ENCODE data around the gene FAM53A. TPM values are rescaled to one million over a fixed set of nuclear protein-coding genes. Genes with fewer than 3 reads are reported as not detected.

The FAM53A gene, protein sequence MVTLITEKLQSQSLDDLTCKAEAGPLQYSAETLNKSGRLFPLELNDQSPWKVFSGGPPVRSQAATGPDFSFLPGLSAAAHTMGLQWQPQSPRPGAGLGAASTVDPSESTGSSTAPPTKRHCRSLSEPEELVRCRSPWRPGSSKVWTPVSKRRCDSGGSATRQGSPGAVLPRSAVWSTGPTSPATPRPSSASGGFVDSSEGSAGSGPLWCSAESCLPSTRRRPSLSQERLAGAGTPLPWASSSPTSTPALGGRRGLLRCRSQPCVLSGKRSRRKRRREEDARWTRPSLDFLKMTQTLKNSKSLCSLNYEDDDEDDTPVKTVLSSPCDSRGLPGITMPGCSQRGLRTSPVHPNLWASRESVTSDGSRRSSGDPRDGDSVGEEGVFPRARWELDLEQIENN
- total RNA-seq (2014; rRNA removed; shearing (Covaris generic)) = 0.06 TPM in 1 of 2 replicates, not detected in the other
- polyA plus RNA-seq (2015; cell fraction: cytosol; rRNA removed) = 0.49 and 0.59 TPM in 2 replicates
- 0.16 TPM in 1 of 2 replicates, not detected in the other for polyA plus RNA-seq (2015; cell fraction: nucleus; rRNA removed)

DNA sequence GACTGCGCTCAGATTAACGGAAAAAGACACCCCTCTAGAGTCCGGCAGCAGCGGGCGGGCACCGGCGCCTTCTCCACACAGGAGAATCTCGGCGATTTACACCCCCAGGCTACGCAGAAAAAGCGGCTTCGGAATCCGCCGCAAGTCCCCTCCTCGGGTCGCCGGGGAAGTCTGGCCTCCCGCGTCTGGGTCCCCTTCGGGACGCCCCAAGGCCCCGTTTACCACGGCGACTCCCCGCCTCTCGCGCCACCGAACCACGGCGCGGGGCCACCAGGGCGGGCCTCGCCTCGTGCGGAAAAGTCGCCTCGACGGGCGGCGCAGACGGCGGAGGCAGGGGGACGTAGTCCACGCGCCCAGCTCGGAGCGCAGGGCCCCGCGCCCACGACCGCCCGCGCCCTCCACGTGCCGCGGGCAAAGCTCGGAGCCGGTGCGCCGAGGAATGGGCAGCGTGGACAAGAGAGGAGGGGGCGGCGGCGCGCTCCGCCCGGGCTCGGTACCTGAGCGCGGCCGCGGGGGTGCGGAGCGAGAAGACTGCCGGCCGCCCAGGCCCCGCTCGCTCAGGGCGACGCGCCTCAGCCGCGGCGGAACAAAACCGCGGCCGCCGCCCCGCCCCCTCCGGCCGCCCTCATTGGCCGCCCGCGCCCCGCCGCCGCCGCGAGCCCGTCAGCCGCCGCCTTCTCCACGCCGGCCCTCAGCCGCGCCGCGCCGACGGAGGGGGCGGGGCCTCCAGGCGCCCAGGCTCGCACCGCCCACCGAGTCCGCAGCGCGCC is at the start of gene FAM53A:
Gene FAM53A (minus strand): TSS at position 578 of the 770 bp plus-strand sequence. CDS start 15,572 bp downstream, outside the sequence.
- DNase-seq (ENCODE audit: low read depth) = no peak

DNA sequence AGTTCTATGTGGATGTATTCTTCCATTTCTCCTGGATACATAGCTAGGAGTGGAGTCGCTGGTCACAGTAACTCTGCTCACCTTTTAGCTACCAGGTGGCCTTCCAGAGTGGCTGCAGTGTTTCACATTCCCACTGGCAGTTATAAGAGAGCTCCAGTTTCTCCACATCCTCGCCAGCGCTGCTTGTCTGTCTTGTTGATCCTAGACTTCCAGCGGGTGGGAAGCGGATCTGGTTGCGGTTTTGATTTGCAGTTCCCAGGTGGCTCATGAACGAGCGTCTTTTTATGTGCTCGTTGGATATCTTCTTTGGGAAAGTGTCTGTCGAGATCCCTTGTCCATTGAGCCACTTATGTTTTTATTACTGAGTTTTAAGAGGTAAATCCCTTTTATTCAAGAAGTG is 48.8 kb upstream of the FAM53A start:
- DNase-seq (ENCODE audit: low read depth) = no peak

DNA sequence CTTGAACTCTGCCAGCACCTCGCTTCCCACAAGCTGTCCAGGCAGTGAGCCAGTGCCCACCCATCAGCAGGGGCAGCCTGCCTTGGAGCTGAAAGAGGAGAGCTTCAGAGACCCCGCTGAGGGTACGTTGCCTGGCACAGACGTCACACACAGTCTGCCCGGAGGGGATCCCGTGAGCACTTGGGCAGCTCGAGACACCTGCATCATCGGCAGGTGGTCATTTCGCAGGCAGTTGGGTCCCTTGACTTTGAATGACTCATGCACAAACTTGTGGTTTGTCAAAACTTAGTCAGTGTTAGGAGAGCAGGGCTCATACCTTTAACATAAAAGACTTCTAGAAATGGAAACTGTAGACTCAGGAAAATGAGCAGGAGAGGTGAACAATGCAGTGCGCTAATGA is 47.1 kb upstream of the FAM53A start:
- DNase-seq (ENCODE audit: low read depth) = peak; percentile 75

DNA sequence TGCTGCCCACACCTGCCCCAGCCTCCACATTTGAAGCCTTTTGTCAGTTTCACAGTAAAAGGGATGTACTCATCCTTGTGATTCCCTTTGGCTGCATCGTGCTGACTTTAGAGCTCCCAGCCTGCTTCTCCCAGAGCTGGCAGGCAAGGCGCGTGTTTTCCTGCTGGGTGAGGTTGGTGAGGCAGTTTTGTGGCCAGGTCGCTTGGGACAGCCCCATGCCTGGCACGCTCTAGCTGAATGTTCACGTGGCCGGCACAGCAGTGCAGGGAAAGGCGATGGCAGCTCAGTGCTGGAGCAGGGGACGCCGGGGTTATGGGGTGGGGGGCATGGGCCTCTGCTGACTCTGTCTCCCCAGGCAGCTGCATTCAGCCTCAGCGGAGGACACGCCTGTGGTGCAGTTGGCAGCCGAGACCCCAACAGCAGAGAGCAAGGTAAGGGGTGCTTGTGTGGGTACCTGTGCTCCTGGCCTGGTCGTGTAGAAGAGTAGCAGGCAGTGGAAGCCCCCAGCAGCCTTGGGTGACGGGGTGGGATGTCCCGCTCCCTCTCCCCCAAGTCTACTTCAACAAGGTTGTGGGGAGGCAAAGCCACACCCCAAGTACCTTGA is 46.5 kb upstream of the FAM53A start:
- DNase-seq (ENCODE audit: low read depth) = no peak

DNA sequence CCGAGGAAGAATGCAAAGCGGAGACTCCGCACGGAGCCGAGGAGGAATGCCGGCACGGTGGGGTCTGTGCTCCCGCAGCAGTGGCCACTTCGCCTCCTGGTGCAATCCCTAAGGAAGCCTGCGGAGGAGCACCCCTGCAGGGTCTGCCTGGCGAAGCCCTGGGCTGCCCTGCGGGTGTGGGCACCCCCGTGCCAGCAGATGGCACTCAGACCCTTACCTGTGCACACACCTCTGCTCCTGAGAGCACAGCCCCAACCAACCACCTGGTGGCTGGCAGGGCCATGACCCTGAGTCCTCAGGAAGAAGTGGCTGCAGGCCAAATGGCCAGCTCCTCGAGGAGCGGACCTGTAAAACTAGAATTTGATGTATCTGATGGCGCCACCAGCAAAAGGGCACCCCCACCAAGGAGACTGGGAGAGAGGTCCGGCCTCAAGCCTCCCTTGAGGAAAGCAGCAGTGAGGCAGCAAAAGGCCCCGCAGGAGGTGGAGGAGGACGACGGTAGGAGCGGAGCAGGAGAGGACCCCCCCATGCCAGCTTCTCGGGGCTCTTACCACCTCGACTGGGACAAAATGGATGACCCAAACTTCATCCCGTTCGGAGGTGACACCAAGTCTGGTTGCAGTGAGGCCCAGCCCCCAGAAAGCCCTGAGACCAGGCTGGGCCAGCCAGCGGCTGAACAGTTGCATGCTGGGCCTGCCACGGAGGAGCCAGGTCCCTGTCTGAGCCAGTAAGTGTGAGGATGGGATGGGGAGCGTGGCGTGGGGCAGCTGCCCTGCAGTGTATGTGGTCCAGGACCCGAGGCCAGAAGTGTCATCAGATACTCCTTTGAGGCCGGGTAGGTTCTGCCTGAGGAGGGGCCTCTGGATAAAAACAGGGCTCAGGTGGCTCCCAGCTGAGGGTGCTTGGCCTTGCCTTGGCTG is 44.2 kb upstream of the FAM53A start:
- no peak for DNase-seq (ENCODE audit: low read depth)

DNA sequence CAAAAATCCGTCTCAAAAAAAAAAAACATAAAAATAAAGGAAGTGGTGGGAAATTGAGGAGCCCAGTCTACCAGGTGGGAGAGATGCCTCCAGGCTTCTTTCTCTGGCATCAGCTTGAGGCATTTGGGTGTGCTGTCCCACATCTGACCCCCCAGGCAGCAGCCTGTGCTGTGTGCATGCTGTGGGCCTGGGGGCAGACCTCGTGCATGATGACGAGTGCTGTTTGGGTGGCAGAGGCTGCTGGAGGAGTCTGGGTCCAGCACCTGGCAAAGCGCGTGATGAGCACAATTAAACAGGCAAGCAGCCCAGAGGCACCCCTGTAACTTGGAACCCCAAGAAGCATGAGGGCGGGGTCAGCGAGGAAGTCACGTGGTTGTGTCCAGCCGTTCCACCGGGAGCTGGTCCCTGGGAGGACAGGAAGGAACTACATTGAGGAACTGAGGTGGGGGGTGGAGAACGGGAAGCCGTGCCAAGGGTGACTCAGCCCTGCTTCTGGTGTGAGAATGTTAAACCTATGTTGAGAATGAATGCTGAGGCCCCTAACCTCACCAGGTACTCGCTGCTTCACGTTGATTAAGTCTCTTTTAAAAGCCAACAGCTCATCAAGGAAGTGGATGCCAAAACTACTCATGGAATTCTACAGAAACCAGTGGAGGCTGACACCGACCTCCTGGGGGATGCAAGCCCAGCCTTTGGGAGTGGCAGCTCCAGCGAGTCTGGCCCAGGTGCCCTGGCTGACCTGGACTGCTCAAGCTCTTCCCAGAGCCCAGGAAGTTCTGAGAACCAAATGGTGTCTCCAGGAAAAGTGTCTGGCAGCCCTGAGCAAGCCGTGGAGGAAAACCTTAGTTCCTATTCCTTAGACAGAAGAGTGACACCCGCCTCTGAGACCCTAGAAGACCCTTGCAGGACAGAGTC is 43.3 kb upstream of the FAM53A start:
- peak; percentile 98 for DNase-seq (ENCODE audit: low read depth)

DNA sequence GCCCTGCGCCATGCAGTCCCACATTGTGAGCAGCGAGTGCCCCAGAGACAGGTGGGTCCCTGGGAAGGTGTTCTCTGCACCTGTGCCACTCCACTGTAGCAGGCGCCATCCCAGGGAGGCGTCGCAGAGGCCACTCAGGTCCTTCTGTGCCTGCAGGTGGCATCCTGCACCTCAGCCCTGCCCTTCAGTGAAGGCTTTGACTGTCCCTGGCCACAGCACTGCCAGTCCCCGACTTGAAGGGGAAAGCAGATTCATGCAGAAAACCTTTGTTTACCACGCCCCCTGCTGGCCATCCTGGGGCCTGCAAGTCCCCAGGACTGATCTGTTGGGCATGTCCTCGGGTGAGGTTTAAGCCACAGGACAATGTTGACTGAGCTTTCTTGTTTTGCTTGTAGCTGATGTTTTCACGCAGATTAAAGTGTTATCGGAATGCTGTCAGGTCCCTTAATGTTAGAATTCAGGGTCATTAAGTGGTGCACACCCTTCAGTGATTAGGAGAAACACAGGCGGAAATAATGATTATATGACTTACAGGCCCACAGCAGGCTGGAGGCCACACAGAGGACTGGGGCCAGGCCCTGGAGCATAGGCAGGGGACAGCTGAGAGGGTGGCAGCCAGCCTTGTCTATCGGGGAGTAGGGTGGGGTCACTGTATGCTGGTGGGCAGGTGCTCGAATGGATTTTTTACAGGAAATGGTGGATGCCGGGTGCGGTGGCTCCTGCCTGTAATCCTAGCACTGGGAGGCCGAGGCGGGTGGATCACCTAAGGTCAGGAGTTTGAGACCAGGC is 42.2 kb upstream of the FAM53A start:
- DNase-seq (ENCODE audit: low read depth) = peak; percentile 82

DNA sequence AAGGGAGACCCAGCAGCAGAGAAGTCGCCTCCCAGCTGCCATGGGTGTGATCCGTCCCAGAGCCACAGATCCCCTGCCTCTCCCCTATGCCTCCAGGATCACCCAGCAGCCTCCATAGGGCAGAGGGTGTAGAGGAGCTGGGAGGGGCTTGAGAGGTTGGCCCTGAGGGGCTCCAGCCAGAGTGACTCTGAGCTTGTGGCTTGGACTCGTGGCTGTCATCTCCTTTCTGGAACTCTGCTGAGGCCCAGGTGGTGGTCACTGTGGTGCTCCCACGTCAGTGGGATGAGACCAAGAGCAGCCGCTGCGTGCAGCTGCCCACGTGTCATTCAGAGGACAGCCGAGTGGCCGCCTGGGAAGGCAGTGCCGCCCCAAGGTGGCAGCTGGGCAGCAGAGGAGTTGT is 41.4 kb upstream of the FAM53A start:
- no peak for DNase-seq (ENCODE audit: low read depth)

DNA sequence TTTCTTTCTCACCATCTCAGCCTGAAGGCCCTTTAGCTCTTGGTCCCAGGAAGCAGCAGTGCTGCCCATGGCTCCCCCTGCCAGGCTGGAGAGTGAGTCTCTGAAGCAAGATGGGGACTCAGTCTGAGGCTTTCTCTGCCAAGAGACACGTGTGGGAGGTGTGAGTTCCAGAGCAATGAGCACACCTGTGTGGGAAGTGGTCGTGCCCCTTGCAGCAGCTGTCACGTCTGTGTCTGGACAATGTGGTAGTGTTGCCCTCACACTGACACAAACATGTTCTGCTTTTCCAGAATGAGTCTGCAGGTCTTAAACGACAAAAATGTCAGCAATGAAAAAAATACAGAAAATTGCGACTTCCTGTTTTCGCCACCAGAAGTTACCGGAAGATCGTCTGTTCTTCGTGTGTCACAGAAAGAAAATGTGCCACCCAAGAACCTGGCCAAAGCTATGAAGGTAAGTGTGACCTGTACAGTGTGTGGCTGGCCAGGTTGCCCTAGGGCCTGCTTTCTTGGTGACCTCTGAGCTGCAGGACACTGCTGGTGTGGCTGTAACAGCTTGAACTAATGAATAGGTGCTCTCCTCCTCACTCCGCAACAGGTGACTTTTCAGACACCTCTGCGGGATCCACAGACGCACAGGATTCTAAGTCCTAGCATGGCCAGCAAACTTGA is 39.2 kb upstream of the FAM53A start:
- DNase-seq (ENCODE audit: low read depth) = no peak

DNA sequence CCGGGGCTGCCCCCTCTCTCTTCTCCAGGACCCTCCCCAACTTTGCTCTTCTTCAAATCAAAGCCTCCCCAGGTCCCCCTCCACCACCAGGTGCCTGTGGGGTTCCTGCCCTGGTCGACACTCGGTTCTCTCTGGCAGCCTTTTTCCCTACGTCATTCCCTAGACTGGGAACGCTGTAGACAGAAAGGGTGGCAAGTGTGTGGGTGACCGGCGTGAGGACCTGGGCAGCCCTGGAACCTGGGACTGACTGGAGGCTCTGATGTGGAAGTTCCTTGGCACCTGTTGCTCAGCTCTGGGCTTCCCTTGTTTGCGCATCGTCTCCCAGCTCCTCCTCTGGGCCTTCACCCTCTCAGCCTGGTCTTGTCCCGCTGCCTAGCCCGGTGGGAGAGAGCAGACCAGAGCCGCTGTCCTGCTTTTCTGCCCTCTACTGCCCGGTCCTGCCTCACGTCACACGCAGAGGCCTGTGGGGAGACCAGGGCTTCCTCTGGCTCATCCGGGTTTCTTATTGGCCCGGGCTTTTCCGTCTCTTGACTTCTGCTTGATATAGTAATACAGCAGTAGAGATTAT is 38.5 kb upstream of the FAM53A start:
- DNase-seq (ENCODE audit: low read depth) = no peak

DNA sequence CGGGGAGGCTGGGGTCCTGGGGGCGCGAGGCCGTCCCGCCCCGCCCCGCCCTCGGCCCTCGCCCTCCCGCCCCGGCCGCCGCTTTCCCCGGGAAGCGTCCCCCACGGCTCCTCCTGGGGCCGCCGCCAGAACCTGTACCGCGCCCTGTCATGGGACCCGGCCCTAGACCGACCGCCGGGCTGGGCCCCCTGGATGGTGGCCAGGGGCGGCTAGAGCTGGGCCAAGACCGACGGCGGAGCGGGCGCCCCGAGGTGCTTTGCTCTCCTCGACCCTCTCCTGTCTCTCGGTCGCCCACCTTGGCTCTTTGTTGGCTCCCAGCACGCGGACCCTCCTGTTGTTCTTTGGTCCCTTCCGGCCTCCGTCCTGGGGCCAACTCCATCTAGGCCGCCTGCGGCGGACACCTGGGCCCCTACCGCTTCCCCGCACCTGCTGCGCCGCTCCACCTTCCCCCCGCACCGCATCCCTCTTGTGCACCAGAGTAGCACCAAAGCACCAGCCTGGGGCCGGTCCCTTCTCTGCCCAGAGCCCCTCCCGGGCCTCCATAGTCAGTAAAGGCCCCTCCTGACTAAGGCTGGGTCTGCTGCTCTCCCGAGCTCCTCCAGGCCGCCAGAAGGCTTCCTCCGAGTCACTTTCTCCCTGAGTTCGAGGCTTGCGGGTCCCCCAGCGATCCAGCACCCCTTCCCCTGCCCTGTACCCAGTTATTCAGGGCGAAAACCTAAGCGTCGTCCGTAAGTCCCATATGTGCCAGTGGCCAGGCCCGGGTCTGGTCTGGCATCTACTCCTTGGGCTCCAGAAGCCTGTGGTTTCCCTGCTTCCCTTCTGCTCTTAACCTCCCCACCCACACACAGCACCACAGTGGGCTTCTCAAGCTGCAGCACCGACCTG is 37.8 kb upstream of the FAM53A start:
- no peak for DNase-seq (ENCODE audit: low read depth)

DNA sequence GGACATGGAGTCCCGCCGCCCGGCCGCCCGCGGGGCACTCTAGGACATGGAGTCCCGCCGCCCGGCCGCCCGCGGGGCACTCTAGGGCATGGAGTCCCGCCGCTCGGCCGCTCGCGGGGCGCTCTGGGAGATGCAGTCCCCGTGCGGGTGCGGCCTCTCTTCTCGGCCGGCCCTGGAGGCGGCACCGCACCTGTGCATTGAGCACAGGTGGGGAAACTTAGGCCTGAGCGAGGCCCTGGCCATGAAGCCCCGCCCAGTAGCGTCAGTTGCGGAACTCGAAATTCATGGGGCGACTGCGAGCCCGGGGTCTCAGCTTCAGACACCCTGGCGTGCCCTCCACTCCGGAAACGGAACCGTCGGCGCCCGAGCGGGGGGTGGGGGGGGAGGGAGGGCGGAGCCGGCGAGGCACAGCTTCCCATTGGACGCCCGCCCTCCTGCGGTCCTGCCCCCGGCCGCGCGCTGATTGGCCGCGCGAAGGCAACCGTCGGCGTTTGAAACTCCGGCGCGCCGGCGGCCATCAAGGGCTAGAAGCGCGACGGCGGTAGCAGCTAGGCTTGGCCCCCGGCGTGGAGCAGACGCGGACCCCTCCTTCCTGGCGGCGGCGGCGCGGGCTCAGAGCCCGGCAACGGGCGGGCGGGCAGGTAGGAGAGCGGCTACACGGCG is 37.0 kb upstream of the FAM53A start, which contains the start of the genes TACC3 and TMEM129:
Gene TACC3 (plus strand): TSS at position 519 of the 663 bp plus-strand sequence. CDS start 1,901 bp downstream, outside the sequence.
Gene TMEM129 (minus strand): TSS at position 321 of the 663 bp plus-strand sequence. CDS start 486 bp downstream, outside the sequence.
- DNase-seq (ENCODE audit: low read depth) = peak; percentile 88

DNA sequence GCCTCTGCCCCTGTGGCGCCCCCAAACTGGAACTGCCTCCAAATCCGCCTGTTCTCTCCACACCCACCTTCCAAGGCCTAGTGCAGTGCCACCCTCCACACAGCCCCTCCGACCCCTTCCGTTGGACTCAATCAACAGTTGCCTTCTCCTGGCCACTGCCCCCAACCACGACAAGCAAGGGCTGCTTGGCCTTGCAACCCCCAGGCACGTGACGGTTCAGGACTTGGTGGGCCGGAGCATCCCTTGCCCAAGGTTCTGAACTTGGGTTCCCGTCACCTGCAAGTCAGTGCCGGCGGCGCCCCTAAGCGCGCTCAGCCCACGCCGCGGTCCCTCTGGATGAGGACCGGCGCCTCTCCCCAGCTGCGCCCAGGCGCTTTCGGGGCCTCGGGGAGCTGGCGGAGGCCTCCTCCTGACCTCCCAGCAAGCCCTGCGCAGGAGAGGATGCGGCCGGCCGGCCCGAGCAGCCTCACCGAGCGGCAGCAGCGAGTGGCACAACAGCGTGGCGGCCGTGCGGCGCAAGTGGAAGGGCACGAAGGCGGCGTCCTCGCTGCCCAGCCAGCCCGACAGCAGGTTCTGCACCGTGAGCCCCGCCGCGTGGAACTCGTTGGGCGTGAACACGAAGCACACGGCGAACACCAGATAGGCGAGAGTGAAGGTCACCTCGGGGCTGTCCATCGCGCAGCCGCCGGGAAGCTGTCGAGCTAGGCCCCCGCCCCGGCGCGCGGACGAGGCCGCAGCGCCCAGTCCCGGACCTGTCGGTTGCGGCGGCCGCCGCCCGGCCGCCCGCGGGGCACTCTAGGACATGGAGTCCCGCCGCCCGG is 36.3 kb upstream of the FAM53A start:
- no peak for DNase-seq (ENCODE audit: low read depth)

DNA sequence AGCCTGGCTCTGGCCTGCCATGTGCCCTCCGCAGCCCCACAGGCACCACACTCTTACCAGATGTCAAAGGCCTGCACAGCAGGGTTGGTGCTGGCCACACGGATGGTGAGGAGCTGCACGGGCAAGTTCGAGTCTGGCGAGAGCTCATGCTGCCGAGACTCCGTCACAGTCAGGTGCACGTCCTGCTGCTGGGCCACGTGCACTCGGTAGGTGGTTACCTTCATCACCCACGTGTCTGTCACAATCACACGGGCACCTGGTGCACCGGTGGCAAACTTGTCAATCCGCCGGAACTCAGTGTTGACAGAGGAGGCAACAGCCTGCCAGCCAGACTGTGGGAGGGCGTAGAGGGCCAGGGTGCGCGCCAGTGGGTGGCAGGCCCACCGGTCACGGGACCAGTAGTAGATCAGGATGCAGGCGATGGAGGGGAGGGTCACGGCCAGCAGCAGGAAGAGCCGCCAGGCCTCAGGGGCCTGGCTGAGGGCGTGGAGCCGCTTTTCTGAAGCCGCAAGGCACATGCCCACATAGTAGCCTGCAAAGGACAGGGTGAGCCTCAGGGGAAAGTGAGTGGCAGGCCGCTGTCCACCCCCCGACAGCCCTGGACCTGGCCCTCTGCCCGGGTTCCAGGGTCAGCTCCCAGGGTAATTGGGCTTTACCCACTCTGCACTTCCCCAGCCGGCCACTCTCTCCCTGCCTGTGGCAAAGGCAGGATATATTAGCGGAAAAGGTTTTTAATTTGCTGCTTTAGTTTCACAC is 34.2 kb upstream of the FAM53A start:
- no peak for DNase-seq (ENCODE audit: low read depth)
